GM12873 (cell line): ENCODE results near the gene KRTAP10-5.

ENCODE experiments used
- TF ChIP-seq, protein P1 (sequence below): IDR thresholded peaks from 2 replicates; pipeline ENCODE4 v1.5.1; 2012; ENCODE audit warnings: low read depth, mild to moderate bottlenecking, moderate library complexity, low read length, control low read depth; ENCODE audit not compliant: insufficient read depth; ENCODE audit errors: missing control alignments

Gene KRTAP10-5

DNA sequence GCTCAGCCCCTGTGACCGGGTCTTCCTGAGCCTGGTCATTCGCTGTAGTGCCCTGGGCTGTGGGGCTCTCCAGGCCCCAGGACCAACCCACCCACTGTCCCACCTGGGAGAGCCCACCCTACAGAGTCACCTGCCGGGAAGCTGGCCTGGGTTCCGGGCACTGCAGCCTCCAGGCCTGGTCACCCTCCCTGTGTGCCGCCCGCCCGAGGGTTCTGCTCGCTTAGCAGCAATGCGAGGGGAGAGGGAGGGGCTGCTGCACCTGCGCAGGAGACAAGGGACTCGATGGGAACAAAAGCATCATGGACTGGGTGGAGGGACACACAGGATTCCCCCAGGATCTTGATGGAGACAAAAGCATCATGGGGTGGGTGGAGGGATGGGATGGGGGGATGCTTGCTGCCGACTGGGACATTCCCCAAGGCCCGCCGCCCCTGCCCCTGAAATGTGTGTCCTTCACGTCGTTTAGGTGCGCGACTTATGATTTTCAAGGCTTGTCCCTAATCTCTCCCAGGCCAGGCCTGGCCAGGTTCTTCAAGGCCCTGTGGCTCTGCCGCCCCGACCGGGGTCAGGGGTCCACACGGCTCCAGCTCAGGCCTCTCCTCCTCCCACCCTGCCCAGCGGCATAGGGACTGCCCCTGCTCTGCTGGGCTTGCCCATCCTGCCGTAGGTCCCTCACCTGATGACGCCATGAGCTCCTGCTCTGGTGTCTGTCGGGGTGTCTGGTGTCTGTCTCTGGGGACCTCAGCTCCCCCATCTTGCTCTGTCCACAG, 33.2 kb upstream of the KRTAP10-5 start:
- TF ChIP-seq, protein P1, sequence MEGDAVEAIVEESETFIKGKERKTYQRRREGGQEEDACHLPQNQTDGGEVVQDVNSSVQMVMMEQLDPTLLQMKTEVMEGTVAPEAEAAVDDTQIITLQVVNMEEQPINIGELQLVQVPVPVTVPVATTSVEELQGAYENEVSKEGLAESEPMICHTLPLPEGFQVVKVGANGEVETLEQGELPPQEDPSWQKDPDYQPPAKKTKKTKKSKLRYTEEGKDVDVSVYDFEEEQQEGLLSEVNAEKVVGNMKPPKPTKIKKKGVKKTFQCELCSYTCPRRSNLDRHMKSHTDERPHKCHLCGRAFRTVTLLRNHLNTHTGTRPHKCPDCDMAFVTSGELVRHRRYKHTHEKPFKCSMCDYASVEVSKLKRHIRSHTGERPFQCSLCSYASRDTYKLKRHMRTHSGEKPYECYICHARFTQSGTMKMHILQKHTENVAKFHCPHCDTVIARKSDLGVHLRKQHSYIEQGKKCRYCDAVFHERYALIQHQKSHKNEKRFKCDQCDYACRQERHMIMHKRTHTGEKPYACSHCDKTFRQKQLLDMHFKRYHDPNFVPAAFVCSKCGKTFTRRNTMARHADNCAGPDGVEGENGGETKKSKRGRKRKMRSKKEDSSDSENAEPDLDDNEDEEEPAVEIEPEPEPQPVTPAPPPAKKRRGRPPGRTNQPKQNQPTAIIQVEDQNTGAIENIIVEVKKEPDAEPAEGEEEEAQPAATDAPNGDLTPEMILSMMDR = no peak

DNA sequence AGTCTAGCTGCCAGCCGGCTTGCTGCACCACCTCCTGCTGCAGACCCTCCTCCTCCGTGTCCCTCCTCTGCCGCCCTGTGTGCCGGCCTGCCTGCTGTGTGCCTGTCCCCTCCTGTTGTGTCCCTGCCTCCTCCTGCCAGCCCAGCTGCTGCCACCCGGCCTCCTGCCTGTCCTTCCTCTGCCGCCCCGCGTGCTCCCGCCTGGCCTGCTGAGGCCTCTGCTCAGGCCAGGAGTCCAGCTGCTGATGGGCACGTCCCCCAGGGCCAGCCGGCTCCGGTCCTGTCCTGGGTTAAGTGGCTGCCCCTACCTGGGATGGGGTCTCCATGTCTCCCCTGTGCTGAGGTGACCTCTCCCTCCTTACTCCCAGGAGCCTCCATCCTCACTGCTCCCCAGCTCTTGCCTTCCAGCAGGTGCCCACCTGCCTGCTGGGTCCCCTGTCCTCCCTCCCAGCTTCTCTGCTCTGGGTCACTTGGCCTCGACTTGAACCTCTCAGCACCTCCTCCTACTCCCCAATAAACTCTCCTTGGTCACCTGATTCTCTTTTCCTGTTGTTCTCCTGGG, 32.3 kb upstream of the KRTAP10-5 start:
- TF ChIP-seq, protein P1 = no peak

DNA sequence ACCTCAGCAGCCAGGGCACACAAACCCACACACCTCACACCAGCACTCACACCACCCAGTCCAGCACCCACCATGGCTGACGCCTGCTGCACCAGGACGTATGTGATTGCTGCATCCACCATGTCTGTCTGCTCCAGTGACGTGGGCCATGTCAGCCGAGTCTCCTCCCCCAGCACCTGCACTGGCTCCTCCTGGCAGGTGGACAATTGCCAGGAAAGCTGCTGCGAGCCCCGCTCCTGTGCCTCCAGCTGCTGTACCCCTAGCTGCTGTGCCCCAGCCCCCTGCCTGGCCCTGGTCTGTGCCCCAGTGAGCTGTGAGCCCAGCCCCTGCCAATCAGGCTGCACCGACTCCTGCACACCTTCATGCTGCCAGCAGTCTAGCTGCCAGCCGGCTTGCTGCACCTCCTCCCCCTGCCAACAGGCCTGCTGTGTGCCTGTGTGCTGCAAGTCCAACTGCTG, 31.7 kb upstream of the KRTAP10-5 start, which contains the start of gene KRTAP10-8:
KRTAP10-8 (plus strand) TSS at position 51 of the 458 bp plus-strand sequence; CDS start at position 73, 22 bp downstream.
- TF ChIP-seq, protein P1 = no peak

DNA sequence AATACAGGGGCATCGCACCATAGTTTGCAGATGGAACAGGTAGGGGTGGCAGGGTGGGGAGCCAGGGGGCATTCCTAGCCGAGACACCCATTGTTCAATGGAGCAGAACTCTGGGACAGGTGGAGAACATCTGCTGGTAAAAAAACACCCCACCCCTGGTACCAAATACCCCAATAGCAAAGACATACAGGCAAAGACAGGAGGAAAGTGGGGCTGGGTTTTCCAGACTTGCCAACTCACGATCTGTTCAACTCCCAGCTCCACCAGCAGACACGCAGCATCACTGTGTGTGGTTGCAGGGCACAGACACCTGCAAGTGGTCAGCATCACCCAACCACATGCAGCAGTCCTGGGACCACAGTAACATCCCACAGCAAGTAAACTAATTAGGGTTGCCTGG, 31.1 kb upstream of the KRTAP10-5 start:
- TF ChIP-seq, protein P1 = no peak

DNA sequence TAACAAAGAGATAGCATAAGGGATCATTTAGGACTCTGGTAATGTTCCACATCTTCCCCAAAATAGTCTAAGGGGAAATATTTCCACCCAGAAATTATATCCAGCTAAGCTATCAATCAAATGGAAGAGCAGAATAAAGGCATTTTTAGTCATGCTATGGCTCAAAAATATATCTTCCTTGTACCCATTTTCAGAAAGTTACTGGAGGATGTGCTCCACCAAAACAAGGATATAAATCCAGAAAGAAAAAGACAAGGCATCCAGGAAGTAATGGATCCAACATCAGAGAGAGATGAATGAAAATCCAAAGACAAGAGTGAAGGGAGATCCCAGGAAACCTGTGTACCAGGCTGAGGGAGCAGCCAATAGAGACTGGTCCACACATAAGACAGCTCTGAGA, 28.8 kb upstream of the KRTAP10-5 start:
- TF ChIP-seq, protein P1 = no peak

DNA sequence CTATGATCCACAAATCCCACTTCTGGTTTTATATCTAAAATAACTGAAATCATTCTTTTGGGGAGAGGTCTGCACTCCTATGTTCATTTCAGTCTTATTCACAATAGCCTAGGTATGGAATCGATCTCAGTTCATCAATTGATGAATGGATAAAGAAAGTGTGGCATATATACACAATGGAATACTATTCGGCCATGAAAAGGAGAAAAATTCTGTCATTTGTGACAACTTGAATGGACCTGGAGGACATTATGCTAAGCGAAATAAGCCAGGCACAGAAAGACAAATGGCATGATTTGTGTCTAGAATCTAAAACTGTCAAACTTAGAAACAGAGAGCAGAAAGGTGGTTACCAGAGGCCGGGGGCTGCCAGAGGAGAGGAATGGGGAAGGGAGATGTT, 26.1 kb upstream of the KRTAP10-5 start:
- TF ChIP-seq, protein P1 = no peak

DNA sequence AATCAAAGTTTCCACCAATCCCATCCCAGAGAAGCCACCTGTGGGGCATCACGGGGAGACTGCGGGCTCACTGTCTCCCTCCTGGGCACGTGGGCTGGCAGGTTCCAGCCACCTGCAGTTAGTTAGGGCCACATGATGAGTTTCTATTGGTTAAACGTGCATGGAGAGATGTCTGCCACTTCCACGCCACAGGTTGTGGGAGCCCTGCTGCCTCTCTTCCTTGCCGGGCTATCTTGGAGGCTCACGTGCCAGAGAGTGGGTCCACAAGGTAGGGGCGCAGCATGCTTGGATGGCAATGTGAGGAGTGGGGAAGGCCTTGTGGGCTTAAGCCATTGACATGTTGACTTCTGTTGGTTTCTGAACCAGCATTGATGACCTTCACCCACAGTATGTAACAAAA, 23.5 kb upstream of the KRTAP10-5 start:
- TF ChIP-seq, protein P1 = no peak
